ENCODE measurements around the gene CDK6. TPM values are rescaled to one million over a fixed set of nuclear protein-coding genes. Genes with fewer than 3 reads are reported as not detected.

Gene CDK6
- total RNA-seq, 1 experiment from 2014 or later: 175 TPM

- DNase-seq: peak; percentile 54
- Histone ChIP-seq H3K4me1 (peaks cover 21% of the 10 kb centered on the region), H3K4me3 (ENCODE audit: low read depth, low read length) (peak overlapping the region; percentile 79), H3K27me3 (replicated peaks; ENCODE audit: control insufficient read depth, insufficient read depth, low read length) (no peaks in the 10 kb centered on the region), H3K9me3 (no peaks in the 10 kb centered on the region), H3K36me3 (ENCODE audit: control insufficient read depth, insufficient read depth, low read length) (no peaks in the 10 kb centered on the region)
- H3K36me3 Mint-ChIP-seq (ENCODE audit: insufficient read depth, unreplicated experiment): peaks cover 66% of the 10 kb centered on the region
- TF ChIP-seq, protein P1, sequence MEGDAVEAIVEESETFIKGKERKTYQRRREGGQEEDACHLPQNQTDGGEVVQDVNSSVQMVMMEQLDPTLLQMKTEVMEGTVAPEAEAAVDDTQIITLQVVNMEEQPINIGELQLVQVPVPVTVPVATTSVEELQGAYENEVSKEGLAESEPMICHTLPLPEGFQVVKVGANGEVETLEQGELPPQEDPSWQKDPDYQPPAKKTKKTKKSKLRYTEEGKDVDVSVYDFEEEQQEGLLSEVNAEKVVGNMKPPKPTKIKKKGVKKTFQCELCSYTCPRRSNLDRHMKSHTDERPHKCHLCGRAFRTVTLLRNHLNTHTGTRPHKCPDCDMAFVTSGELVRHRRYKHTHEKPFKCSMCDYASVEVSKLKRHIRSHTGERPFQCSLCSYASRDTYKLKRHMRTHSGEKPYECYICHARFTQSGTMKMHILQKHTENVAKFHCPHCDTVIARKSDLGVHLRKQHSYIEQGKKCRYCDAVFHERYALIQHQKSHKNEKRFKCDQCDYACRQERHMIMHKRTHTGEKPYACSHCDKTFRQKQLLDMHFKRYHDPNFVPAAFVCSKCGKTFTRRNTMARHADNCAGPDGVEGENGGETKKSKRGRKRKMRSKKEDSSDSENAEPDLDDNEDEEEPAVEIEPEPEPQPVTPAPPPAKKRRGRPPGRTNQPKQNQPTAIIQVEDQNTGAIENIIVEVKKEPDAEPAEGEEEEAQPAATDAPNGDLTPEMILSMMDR (IDR thresholded peaks at IDR 0.05; ENCODE audit: insufficient read depth in 1 of 2, low read depth in 1 of 2, low read length in 1 of 2, severe bottlenecking in 1 of 2, unreplicated experiment in 1 of 2): no peak
- H3K27ac Mint-ChIP-seq (ENCODE audit: unreplicated experiment): peak overlapping the region; percentile 77
- peaks cover 18% of the 10 kb centered on the region for H3K4me1 Mint-ChIP-seq (ENCODE audit: low read depth, unreplicated experiment)
- POLR2A ChIA-PET: no interaction called here
- CTCF ChIA-PET: no interaction called here
- intact Hi-C loops (cut with micrococcal nuclease; ENCODE audit: unreplicated experiment): loop anchor here (1.0 to 5.0 kb wide), 3 partner anchors 46 to 393 kb away; partner anchors contain the start of gene HEPACAM2
- H3K9me3 Mint-ChIP-seq (ENCODE audit: unreplicated experiment): no peaks in the 10 kb centered on the region
- no peaks in the 10 kb centered on the region for H3K27me3 Mint-ChIP-seq (ENCODE audit: insufficient read depth, unreplicated experiment)
- BruUV-seq (replicated peaks): no TSS peak
- peak overlapping the region; percentile 86 for H3K4me3 Mint-ChIP-seq (ENCODE audit: unreplicated experiment)
These were observed 1.7 kb downstream of the CDK6 start for GRCh38 chr7:92834507-92835260.

DNA sequence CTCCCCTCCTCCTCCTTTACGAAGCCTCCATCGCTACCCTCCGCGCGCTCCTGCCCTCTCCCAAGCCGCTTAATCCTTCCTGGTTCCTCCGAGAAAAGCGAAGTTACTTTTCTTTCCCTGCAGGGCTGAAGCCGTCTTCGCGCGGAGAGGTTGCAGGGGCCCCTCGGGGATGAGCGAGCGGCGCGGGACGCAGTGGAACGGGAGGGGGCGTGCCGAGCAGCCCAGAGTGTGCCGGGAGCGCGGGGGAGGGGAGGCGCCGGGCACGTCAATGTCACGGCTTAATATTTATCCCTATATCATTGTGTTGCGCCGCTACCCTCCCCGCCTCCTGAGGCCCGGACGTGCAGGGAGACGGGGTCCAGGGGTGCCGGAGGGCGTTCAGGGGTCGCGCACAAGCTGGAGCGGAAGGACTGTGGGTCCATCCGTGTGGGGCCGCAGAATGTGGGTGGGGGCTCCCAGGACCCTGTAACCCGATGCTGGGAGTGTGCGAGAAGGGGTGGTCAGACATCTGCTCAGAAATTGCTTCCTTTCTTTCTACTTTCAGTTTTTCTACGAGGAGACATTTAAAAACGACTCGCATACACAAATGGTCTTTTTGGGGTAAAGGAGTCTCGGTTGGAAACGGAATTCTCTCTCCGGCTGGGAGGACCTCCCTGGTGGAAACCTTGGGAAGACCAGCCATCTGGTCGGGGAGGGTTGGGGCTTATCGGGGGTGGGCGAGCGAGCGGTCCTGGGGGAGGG, 2.4 kb downstream of the CDK6 start:
- TF ChIP-seq, protein P1 (IDR thresholded peaks at IDR 0.05; ENCODE audit: insufficient read depth in 1 of 2, low read depth in 1 of 2, low read length in 1 of 2, severe bottlenecking in 1 of 2, unreplicated experiment in 1 of 2): peak in 1 of 2 experiments; percentile 41
- H3K9me3 Mint-ChIP-seq (ENCODE audit: unreplicated experiment): no peaks in the 10 kb centered on the region
- DNase-seq: peak; percentile 84 to 89
- H3K27ac Mint-ChIP-seq (ENCODE audit: unreplicated experiment): peak overlapping the region; percentile 77
- intact Hi-C loops (cut with micrococcal nuclease; ENCODE audit: unreplicated experiment): loop anchor here (1.0 to 2.0 kb wide), 7 partner anchors 46 to 221 kb away; no protein-coding TSS in a partner anchor
- H3K36me3 Mint-ChIP-seq (ENCODE audit: insufficient read depth, unreplicated experiment): peaks cover 72% of the 10 kb centered on the region
- Histone ChIP-seq H3K4me3 (ENCODE audit: low read depth, low read length) (peak overlapping the region; percentile 79), H3K4me1 (peaks cover 24% of the 10 kb centered on the region), H3K27me3 (replicated peaks; ENCODE audit: control insufficient read depth, insufficient read depth, low read length) (no peaks in the 10 kb centered on the region), H3K36me3 (ENCODE audit: control insufficient read depth, insufficient read depth, low read length) (no peaks in the 10 kb centered on the region), H3K9me3 (no peaks in the 10 kb centered on the region)
- no TSS peak for BruUV-seq (replicated peaks)
- H3K4me3 Mint-ChIP-seq (ENCODE audit: unreplicated experiment): peak overlapping the region; percentile 86
- POLR2A ChIA-PET: interaction anchor here (2.2 kb wide), 1 partner anchor 138 kb away, joined by 17 read pairs; no protein-coding TSS in a partner anchor
- CTCF ChIA-PET: interaction anchor here (0.6 to 2.5 kb wide), 8 partner anchors 8 to 305 kb away, joined by 3 to 30 read pairs (median 4); partner anchors contain the start of genes FAM133B, PEX1 and RBM48
- H3K4me1 Mint-ChIP-seq (ENCODE audit: low read depth, unreplicated experiment): peaks cover 18% of the 10 kb centered on the region
- no peaks in the 10 kb centered on the region for H3K27me3 Mint-ChIP-seq (ENCODE audit: insufficient read depth, unreplicated experiment)
